Left renal pelvis (tissue), 4 donors: ENCODE measurements around the gene PPM1M. TPM values are rescaled to one million over a fixed set of nuclear protein-coding genes. Genes with fewer than 3 reads are reported as not detected.
A peak's percentile ranks its signal among the peaks of the same experiment; 100 is the strongest.

Experiments used
- DNase-seq, 4 donors: peaks; one replicate each; pipeline ENCODE4 v3.0.0-alpha.2; 2013; ENCODE audit warnings: low read depth in 4 of 4, low spot score in 3 of 4
- polyA plus RNA-seq, 4 donors: library from polyadenylated mRNA; unstranded; fragments of 120-200 nt; gene quantifications; one replicate each; pipeline ENCODE4 v1.2.1, GENCODE V29; 2013; ENCODE audit not compliant: insufficient read length in 4 of 4

Gene PPM1M
- polyA plus RNA-seq, 4 donors = 18.4 to 33.8 (median 21.1) TPM

GRCh38 chr3:52229656-52230055, 15.9 kb upstream of the PPM1M start:
- no peak for DNase-seq

DNA sequence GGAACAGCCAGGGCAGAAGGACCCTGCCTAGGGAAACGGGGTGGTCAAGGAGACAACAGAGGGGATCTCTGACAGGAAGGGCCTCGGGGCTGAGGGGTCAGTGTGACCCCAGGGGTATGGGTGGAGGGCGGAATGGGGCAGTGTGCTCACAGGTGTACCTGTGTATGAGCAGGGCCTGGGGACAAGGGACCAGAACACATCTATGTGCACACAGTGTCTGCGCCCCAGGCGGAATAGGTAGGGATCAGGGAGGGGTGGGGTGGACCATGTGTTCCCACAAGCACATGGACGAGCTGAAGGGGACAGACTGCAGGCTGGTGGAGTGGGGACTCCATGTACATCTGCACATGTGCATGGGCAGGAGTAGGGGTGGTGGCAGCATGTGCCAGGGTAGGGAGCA, 15.1 kb upstream of the PPM1M start:
- no peak for DNase-seq

GRCh38 chr3:52230889-52231499, 14.6 kb upstream of the PPM1M start:
- DNase-seq = no peak

- no peak for DNase-seq
Observed at GRCh38 chr3:52231502-52232278, 13.9 kb upstream of the PPM1M start.

- no peak for DNase-seq
Observed at GRCh38 chr3:52232279-52233107, 13.1 kb upstream of the PPM1M start.

DNA sequence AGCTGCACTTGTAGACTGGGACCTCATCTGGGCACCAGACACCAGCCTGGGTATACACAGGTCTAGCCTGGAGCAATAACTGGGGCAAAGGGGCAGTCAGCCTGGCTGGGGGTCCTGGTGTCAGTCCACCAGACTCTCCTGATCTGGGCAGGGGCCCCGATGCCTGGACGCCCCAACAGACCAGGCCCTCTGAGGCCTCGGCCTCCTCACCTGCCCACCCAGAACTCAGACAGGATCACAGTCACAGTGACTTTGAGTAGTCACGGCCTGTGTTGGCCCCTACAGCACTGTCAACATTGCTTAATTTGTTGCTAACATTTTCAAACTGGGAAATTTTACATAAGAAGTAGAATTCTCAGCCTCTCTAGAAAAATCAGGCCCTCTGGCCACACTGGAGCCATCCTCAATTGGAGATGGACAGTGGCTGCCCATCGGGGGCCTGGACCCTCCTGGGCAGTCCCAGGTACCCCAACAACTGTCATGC, 12.4 kb upstream of the PPM1M start:
- no peak for DNase-seq

DNA sequence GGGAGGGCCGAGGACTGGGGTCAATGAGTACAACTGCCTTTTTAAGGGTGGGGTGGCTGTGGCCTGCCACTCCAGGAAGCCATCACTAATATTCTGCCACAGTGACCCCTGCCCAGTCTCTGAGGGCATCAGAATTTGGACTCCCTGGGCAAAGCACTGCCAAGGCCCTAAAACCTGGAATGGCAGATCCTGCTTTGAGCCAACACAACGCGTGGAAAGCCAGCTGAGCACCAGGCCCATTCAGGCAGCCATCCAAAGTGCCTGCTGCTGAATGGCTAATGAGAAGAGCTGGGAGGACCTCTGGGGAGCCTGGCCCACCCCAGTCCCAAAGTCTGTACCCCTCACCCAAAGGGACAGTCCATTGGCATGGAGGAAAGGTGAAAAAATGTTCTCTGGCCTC, 11.6 kb upstream of the PPM1M start:
- no peak for DNase-seq

GRCh38 chr3:52234516-52235447, 10.8 kb upstream of the PPM1M start:
- no peak for DNase-seq

DNA sequence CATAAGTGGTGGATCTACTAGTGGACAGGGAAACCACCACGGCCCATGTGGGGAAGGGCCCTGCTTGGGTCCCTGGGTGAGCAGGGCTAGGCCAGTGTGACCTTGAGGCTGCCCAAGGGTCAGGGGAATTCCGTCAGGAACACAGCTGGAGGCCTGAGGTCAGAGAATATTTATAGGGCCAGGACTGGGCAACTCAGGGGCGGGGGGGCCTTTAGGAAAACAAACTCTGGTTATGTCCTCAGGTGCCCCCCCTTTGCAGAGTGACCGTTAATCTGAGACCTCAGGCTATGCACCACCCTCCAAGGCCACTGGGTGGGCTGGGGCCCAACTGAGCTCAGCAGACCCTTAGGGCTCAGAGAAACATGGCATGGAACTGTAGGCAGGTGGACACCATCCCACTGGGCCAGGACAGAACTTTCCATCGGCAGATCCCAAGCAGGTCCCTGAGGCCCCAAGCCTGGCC, 9.1 kb upstream of the PPM1M start:
- no peak for DNase-seq

GRCh38 chr3:52237006-52237656, 8.4 kb upstream of the PPM1M start:
- no peak for DNase-seq

DNA sequence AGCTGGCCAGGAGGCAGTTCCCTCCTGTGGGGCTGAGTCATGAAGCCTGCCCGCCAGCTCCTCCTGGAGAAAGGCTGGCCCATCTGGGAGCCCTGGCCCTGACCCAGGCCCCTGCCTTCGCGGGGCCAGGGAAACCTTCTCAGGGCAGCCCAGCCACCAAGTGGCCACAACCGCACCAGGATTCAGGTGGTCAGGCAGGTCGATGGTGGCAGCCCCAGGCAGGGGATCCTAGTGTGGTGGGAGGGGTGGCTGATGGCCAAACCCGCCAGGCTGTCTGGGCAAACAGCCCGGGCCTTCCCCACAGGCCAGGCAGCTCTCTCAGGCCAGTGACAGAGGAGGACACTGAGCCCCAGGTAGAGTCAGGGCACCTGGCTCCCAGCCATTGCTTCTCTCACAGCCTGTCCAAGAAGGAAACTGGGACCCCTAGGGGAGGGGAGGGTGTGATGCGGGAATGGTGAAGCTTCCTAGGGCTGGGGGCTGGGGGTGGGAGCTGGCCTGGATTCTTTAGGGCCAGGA, 7.8 kb upstream of the PPM1M start:
- no peak for DNase-seq

DNA sequence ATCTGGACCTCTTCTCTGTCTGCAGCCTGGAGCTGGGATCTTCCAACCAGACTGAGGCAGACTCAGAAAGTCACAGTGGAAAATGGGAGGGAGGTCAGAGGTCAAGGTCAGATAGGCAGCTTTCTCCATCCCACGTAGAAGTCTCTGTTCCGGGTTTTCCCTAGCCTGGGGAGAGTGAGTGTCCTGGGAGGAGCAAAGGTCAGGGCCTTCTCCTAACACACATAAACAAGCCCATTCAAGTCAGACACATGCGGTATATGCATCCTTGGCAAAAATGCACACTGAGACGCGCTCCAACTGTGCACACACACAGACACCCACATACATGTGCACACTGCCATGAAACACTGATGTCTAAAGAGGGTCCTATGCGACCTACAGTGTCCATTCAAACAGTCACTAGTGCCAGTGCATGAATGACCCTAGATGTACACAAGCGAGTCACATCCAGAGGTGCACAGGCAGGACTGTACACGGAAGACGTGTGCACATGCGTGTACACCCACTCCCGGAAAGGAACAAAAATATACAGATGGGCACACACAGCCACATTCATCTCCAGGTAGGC, 7.3 kb upstream of the PPM1M start:
- DNase-seq = no peak

DNA sequence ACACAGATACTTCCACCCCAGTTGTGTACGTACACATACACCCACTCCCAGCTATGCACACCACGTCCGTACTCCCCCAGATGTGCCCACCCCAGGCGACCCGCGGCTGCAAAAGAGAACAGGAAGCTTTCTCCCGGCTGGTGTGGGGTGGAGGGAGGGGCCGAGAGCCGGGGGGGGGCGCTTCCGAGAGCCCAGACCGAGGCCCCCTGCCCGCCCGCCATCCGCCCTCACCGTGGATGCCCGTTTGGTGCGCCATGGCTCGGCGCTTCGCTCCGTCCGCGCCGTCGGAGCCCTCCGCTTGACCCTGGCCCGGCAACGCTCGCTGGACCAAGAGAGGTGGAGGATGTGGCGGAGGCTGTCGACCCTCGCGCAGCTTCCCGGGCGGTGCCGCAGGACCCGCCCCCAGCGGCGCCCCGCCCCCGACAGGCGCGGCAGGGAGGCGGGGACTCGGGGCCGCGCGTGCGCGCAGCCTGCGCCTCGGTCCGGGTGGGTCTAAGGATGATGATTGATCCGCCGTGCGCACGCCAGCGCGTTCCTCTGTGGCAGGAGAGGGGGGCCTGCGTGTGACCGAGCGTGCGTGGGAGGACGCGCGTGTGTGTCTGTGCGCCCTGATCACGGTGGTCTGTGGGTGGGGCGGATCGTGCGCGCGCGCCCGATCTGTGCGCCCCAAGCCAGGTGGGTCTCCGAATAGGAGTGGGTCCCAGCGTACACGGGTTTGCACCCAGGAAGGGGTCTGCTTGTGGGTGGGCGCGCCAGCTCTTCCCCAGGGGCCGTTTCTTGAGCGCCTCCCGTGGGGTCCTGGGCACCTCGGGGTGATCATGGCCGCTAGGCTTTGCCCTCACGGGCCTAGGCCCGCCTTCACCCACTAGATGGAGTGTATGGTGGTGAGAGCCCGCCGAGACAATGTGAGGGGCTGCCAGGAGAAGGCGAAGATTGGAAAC, 6.5 kb upstream of the PPM1M start, which contains the start of gene TWF2:
Gene TWF2, minus strand, starts transcription at position 398 of the 941 bp plus-strand sequence. Its CDS starts 142 bp downstream, at position 256.
- peak in 1 of 4 donors; percentile 77 for DNase-seq

DNA sequence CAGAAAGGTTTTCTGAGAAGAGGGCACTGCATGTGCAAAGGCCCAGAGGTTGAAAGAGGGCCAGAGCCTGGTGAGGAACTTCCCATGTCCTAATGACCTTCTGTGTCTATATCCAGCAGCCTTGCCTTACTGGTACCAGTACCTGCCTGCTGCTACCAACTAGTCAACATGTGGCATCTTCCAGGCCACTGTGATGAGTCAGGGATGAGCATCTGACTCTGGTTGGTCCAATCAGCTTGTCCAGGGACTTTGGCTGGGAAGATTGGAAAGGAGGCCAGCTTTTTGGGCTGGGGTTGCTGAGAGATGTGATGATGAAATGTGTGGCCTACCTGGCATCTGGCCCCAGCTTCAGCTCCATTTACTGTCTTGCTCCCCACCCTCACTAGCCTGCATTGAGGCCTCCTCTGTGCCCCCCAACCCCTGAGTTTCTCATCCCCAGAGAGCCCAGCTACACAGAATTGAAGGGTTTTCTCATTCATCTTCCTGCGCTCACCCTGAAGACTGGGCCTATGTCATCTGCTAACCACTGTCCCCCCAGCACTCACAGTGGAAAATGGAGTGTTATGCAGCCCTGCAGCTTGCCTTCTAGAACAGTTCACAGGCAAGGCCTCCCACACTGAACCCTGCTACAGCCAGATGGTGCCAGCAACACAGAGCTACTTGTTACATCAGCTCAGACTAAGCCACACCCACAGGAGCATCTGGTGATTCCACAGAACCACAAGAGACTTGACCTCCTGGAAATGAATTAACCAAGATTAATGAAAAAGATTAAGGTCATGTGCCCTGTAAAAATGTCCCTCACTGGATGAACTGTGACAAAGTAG, 5.3 kb upstream of the PPM1M start:
- DNase-seq = no peak

GRCh38 chr3:52240886-52241370, 4.6 kb upstream of the PPM1M start:
- no peak for DNase-seq

- no peak for DNase-seq
Observed at GRCh38 chr3:52242039-52242438, 3.5 kb upstream of the PPM1M start.
